Measurements from ENCODE around the gene FAHD1. TPM values are rescaled to one million over a fixed set of nuclear protein-coding genes. Genes with fewer than 3 reads are reported as not detected.

FAHD1 gene
- total RNA-seq, 4 donors from 2014 or later: 47.4 to 84.7 (median 49.1) TPM

DNA sequence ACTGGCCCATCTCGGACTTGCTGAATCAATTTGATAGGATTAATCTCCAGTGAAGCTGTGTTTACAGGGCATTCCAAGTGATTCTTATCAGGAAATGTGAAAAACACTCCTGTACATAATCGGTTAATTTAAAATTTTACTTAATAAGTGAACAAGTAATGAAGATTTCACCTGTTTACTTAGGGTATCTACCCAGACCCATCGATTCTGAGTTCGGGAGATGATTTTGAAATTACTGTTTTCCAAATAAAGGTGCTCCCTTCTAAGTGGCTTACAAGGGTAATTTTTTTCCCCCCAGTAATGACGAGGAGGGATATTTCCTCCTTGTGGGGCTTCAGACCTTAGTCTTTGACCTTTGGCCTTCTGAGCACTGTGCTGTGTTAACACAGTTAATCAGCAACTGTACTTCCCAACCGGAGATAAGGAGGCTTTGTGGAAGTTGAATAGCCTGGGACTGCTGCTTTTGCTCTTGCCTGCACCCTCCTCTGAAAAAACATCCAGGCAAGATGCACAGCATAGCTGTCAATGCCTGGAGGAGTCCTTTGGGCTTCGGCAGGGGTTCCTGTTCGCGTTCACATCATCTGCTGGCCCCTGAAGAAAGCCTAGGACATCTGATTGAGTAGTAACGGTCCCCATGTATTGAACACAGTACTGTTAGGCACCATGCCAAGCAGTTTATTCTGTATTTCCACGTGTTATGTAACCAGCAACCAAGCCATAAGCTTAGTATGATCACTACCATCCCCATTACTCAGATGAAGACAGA lies 1.8 kb downstream of the FAHD1 start:
- Histone ChIP-seq H3K36me3 (peaks cover 4% of the 10 kb centered on the region), H3K27me3 (no peaks in the 10 kb centered on the region), H3K4me3 (peak overlapping the region; percentile 93), H3K9me3 (no peaks in the 10 kb centered on the region), H3K27ac (no peak overlapping the region), H3K4me1 (peaks cover 61% of the 10 kb centered on the region)
- TF ChIP-seq POLR2AphosphoS5 (IDR thresholded peaks at IDR 0.05): no peak
- WGBS: 60% methylated on average over 10 of the region's 11 CpGs
- peak in 1 of 2 donors; percentile 45 for DNase-seq (ENCODE audit: low spot score in 2 of 2)

DNA sequence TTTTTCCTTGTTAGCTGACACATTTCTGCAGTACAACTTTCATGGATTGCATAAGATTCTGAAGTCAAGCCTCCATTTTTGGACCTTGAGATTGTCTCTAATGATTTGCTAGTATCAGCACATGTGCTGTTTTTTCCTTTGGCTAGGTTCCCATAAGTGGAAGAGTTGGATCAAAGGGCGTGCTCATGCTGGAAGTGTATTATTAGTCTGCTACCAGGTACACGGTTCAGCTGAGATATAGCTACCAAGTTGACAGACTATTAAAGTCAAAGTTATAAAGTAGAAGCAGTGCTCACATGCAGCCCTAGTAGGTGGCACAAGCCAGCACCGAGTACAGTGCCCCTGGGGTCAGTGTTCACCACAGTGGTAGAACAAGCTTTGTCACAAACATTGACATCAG lies 3.2 kb downstream of the FAHD1 start:
- Histone ChIP-seq H3K27me3 (no peaks in the 10 kb centered on the region), H3K4me1 (peaks cover 63% of the 10 kb centered on the region), H3K4me3 (no peak overlapping the region), H3K36me3 (peaks cover 4% of the 10 kb centered on the region), H3K27ac (no peak overlapping the region), H3K9me3 (no peaks in the 10 kb centered on the region)
- 25% methylated on average over 3 of the region's 3 CpGs for WGBS
- peak in 1 of 2 donors; percentile 35 for DNase-seq (ENCODE audit: low spot score in 2 of 2)
- TF ChIP-seq, protein P1, sequence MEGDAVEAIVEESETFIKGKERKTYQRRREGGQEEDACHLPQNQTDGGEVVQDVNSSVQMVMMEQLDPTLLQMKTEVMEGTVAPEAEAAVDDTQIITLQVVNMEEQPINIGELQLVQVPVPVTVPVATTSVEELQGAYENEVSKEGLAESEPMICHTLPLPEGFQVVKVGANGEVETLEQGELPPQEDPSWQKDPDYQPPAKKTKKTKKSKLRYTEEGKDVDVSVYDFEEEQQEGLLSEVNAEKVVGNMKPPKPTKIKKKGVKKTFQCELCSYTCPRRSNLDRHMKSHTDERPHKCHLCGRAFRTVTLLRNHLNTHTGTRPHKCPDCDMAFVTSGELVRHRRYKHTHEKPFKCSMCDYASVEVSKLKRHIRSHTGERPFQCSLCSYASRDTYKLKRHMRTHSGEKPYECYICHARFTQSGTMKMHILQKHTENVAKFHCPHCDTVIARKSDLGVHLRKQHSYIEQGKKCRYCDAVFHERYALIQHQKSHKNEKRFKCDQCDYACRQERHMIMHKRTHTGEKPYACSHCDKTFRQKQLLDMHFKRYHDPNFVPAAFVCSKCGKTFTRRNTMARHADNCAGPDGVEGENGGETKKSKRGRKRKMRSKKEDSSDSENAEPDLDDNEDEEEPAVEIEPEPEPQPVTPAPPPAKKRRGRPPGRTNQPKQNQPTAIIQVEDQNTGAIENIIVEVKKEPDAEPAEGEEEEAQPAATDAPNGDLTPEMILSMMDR (IDR thresholded peaks at IDR 0.05): no peak
- no peak for TF ChIP-seq EP300 (IDR thresholded peaks at IDR 0.05)
- no peak for TF ChIP-seq POLR2A (IDR thresholded peaks at IDR 0.05)
- no peak for TF ChIP-seq POLR2AphosphoS5 (IDR thresholded peaks at IDR 0.05)

DNA sequence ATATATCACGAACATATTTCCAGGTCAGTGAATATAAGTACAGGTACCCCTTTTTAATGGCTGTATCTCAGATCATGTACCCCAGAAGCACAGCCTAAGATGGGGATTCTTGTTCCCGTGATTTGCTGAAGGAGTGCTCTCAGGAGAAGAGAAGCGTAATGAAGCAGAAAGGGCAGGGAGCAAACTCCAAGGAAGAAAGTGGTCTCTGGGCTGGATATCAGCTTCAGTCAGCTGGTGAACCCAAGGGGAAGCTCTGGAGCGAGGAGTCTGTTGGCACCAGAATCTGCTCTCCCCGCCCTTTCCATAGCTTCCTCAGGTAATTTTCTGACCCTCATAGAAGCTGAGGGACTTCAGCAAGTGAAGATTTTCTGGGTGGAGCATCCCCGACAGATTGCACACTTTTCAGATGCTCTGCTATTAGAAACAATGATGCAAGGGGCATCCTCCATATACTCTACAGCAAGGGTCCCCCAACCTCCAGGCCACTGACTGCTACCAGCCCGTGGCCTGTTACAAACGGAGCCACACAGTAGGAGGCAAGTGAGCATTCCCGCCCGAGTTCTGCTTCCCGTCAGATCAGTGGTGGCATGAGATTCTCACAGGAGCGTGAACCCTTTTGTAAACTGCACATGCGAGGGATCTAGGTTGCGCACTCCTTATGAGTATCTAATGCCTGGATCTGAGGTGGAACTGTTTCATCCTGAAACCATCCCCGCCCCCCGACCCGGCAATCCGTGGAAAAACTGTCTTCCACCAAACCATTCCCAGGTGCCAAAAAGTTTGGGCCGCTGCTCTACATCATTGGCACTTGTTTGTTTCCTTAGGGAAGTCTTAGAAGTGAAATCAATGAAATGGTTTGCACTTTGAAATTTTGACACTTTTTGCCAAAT lies 4.4 kb downstream of the FAHD1 start:
- peak in 1 of 2 donors; percentile 55 for DNase-seq (ENCODE audit: low spot score in 2 of 2)
- TF ChIP-seq EP300 (IDR thresholded peaks at IDR 0.05) (no peak), POLR2AphosphoS5 (IDR thresholded peaks at IDR 0.05) (no peak), POLR2A (IDR thresholded peaks at IDR 0.05) (no peak)
- TF ChIP-seq, protein P1 (IDR thresholded peaks at IDR 0.05): no peak
- Histone ChIP-seq H3K4me1 (peaks cover 55% of the 10 kb centered on the region), H3K4me3 (no peak overlapping the region), H3K36me3 (peaks cover 4% of the 10 kb centered on the region), H3K27me3 (no peaks in the 10 kb centered on the region), H3K27ac (no peak overlapping the region), H3K9me3 (no peaks in the 10 kb centered on the region)
- 87% methylated on average over 16 of the region's 19 CpGs for whole genome bisulfite sequencing

DNA sequence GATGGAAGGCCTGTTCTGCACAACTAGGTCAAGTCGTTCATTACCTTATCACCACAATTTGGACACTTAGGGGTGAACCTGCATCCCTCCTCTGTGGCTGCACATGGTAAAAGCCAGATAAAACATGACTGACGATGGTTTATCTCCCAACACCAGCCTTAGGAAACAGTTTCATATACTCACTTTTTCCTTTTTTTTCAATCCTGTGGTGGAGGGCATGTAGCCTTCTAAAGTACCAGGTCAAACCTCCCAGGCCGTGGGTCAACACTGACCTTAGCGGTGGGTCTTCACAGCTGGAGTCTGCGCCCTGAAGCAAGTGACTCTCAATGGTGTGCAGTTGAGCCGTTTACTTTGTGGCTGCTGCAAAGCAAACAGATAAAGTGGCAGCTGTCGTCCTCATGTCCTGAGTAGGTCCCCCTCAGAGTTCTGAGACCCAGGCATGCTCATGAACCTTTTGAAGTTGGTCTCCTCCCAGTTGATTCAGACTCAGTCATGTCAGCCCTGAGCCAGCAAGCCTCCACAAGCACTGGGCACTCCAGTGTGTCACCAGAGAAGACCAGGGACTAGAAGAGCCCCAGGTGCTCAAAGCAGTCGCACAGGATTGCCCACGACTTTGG lies 5.9 kb downstream of the FAHD1 start:
- TF ChIP-seq POLR2AphosphoS5 (IDR thresholded peaks at IDR 0.05) (no peak), POLR2A (IDR thresholded peaks at IDR 0.05) (no peak), EP300 (IDR thresholded peaks at IDR 0.05) (no peak)
- TF ChIP-seq, protein P1 (IDR thresholded peaks at IDR 0.05): no peak
- Histone ChIP-seq H3K36me3 (peaks cover 4% of the 10 kb centered on the region), H3K9me3 (no peaks in the 10 kb centered on the region), H3K4me1 (peaks cover 48% of the 10 kb centered on the region), H3K27me3 (no peaks in the 10 kb centered on the region), H3K27ac (peak overlapping the region; percentile 75), H3K4me3 (no peak overlapping the region)
- DNase-seq (ENCODE audit: low spot score in 2 of 2): peak in 1 of 2 donors; percentile 65
- WGBS: 62% methylated on average over 9 of the region's 9 CpGs

DNA sequence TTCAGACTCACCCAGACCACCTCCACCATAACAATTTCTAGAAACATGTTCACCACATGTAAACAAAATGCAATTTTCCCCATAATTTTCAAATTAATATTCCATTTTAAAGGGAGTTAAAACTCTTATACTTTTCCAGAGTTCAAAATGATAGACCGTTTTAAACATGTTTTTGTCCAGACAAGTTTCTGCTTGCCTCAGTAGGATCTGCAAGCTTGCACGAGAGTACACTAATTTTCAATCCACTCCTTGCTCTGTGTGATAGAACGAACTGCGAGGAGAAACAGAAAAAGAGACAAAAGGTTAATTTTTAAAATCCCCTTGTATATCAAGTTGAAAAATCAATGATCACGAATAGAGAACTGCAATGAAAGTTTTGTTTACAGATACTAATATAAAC lies 7.1 kb downstream of the FAHD1 start:
- DNase-seq (ENCODE audit: low spot score in 2 of 2): no peak
- Histone ChIP-seq H3K27me3 (no peaks in the 10 kb centered on the region), H3K4me3 (no peak overlapping the region), H3K9me3 (no peaks in the 10 kb centered on the region), H3K4me1 (peaks cover 37% of the 10 kb centered on the region), H3K27ac (peak overlapping the region; percentile 75), H3K36me3 (peaks cover 4% of the 10 kb centered on the region)
- 46% methylated on average over 5 of the region's 5 CpGs for whole genome bisulfite sequencing
- TF ChIP-seq, protein P1 (IDR thresholded peaks at IDR 0.05): no peak
- TF ChIP-seq POLR2AphosphoS5 (IDR thresholded peaks at IDR 0.05) (no peak), EP300 (IDR thresholded peaks at IDR 0.05) (no peak), POLR2A (IDR thresholded peaks at IDR 0.05) (no peak)
